GM20000 (cell line): ENCODE measurements around the gene SPTB.

ENCODE experiments used
- DNase-seq: peaks from one replicate; pipeline ENCODE4 v3.0.0; 2012; ENCODE audit warnings: low spot score
- CTCF ChIP-seq: IDR thresholded peaks from 2 replicates; pipeline ENCODE4 v1.5.1; 2012; ENCODE audit warnings: mild to moderate bottlenecking, control low read depth; ENCODE audit errors: extremely low read depth, missing control alignments

Gene SPTB

GRCh38 chr14:64708148-64709004 lies 171.3 kb downstream of the SPTB start:
- DNase-seq = no peak
- no peak for TF ChIP-seq CTCF

- TF ChIP-seq CTCF = no peak
- no peak for DNase-seq
These were observed 172.0 kb downstream of the SPTB start for GRCh38 chr14:64707661-64708060.

GRCh38 chr14:64706593-64707193 lies 173.0 kb downstream of the SPTB start:
- TF ChIP-seq CTCF = no peak
- peak; percentile 21 for DNase-seq

GRCh38 chr14:64706119-64706592 lies 173.6 kb downstream of the SPTB start:
- TF ChIP-seq CTCF = no peak

GRCh38 chr14:64705381-64706118 lies 174.2 kb downstream of the SPTB start:
- DNase-seq = peak; percentile 32
- no peak for TF ChIP-seq CTCF

More at GRCh38 chr14:64706119-64706592, 173.6 kb downstream of the SPTB start:
- no peak for DNase-seq

GRCh38 chr14:64704743-64705380 lies 174.8 kb downstream of the SPTB start:
- DNase-seq = peak; percentile 22
- no peak for TF ChIP-seq CTCF
